HepG2 (cell line): ENCODE data around the gene PRR30. TPM values are rescaled to one million over a fixed set of nuclear protein-coding genes. Genes with fewer than 3 reads are reported as not detected.

Experiments used
- CBX1 ChIP-seq: IDR thresholded peaks from one replicate; pipeline ENCODE4 v1.6.1; 2016; ENCODE audit warnings: antibody characterized with exemption, low read depth
- ELF1 ChIP-seq: sonication (generic); formaldehyde crosslinking; IDR thresholded peaks from 2 replicates; pipeline ENCODE4 v1.4.0; 2020; ENCODE audit warnings: missing genetic modification reagents
- KAT2B ChIP-seq: fragments of 150-350 bp; IDR thresholded peaks from 2 replicates; pipeline ENCODE4 v1.6.1; 2014; ENCODE audit warnings: low read depth, low read length, borderline replicate concordance
- KDM2A ChIP-seq: sonication (generic); formaldehyde crosslinking; IDR thresholded peaks from 2 replicates; pipeline ENCODE4 v1.4.0; 2020; ENCODE audit warnings: low read depth, missing genetic modification reagents, borderline replicate concordance
- KLF13 ChIP-seq: sonication (generic); formaldehyde crosslinking; IDR thresholded peaks from 2 replicates; pipeline ENCODE4 v1.4.0; 2020; ENCODE audit warnings: mild to moderate bottlenecking, missing genetic modification reagents
- NFE2L1 ChIP-seq: sonication (generic); formaldehyde crosslinking; IDR thresholded peaks from 2 replicates; pipeline ENCODE4 v1.4.0; 2020; ENCODE audit warnings: missing genetic modification reagents, mild to moderate bottlenecking, borderline replicate concordance
- SP2 ChIP-seq: sonication (generic); formaldehyde crosslinking; IDR thresholded peaks from 2 replicates; pipeline ENCODE4 v1.5.1; 2020; ENCODE audit warnings: mild to moderate bottlenecking, missing genetic modification reagents
- ZNF547 ChIP-seq: sonication (generic); formaldehyde crosslinking; IDR thresholded peaks from 2 replicates; pipeline ENCODE4 v1.5.1; 2020; ENCODE audit warnings: mild to moderate bottlenecking, missing genetic modification reagents
- ZNF549 ChIP-seq: sonication (generic); formaldehyde crosslinking; IDR thresholded peaks from 2 replicates; pipeline ENCODE4 v1.5.0; 2020; ENCODE audit warnings: missing genetic modification reagents
- polyA plus RNA-seq, 8 experiments: library from polyadenylated mRNA; depleted of rRNA in 3 of 8; stranded (reverse) in 7 of 8; unstranded in 1 of 8; fragments of >200 nt; fragmentation: Illumina TruSeq in 4 of 8; extraction: Trizol in 4 of 8; gene quantifications; 2 replicates each; pipeline versions ENCODE4 v1.2.1 to v1.2.3, GENCODE V29; 2011 to 2016; ENCODE audit warnings: low read depth in 4 of 8, missing spikeins in 1 of 8, mixed read lengths in 1 of 8; ENCODE audit not compliant: insufficient read depth in 1 of 8
- total RNA-seq, 5 experiments: library from RNA; depleted of rRNA; stranded (reverse); fragments of >200 nt; fragmentation: Illumina TruSeq; extraction: Trizol; gene quantifications; 2 replicates each; pipeline ENCODE4 v1.2.3, GENCODE V29; 2016; ENCODE audit warnings: low read depth in 1 of 5
- TF ChIP-seq, protein P1 (sequence below): sonication (generic); formaldehyde crosslinking; IDR thresholded peaks from 2 replicates; pipeline ENCODE4 v1.5.1; 2020; ENCODE audit warnings: missing genetic modification reagents, mild to moderate bottlenecking, borderline replicate concordance
- TF ChIP-seq, protein P2 (sequence below): sonication (generic); formaldehyde crosslinking; IDR thresholded peaks from 2 replicates; pipeline ENCODE4 v1.4.0; 2020; ENCODE audit warnings: missing genetic modification reagents
- TF ChIP-seq, protein P3 (sequence below): sonication (generic); formaldehyde crosslinking; IDR thresholded peaks from 2 replicates; pipeline ENCODE4 v1.5.0; 2020; ENCODE audit warnings: mild to moderate bottlenecking, missing genetic modification reagents, borderline replicate concordance

The PRR30 gene
- total and polyA plus RNA-seq, 2 of the 13 experiments (the other 11 are each of a cell fraction or from before 2014, with no cell fraction given) = not detected

DNA sequence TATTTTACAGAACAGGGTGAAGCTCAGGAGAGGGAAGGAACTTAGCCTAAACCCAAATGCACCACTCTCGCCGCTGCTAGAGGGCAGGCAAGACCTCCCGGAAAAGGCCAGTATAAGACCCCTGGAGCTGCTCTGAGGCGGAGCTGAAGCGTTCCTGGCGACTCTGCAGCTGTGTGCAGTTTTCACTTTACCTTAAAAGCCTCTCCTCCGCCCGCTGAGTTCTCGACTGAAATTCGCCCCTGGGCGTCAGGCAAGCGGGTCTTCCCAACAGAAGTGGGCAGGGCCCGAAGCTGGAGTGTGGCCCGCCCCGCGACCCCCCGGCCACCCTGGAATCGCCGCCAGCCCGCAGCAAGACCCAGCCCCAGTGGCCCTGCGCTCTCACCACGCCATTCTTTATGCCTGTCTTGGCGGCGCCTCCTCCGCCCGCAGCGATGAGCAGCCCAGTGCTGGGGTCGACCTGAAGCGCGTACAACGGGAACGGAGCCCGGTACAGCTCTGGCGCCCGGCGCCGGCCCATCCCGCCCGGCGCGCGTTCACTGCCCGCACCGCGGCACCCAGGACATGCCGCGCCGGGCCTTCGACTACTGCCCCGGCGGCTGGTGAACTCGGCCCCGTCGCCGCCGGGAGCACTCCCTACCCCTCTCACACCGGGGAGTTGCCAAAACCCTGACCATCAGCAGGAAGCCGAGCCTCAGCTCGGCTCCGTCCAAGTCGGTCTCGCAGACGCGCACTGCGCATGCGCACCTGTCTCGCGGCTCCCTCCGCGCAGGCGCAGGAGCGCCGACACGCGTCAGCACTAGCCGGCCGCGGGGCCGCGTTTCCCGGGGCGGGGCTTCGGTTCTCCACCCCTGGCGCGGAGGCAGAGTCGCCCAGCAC, 5.1 kb downstream of the PRR30 start, which contains the start of gene PREB (continued):
- no peak for TF ChIP-seq SP2
- no peak for TF ChIP-seq KLF13 (CRISPR knock-in tag)
- no peak; the same call in 1 of the 2 replicates for TF ChIP-seq ZNF547 (CRISPR knock-in tag)
- TF ChIP-seq KDM2A (CRISPR knock-in tag) = peak; percentile 65
- TF ChIP-seq, protein P1, sequence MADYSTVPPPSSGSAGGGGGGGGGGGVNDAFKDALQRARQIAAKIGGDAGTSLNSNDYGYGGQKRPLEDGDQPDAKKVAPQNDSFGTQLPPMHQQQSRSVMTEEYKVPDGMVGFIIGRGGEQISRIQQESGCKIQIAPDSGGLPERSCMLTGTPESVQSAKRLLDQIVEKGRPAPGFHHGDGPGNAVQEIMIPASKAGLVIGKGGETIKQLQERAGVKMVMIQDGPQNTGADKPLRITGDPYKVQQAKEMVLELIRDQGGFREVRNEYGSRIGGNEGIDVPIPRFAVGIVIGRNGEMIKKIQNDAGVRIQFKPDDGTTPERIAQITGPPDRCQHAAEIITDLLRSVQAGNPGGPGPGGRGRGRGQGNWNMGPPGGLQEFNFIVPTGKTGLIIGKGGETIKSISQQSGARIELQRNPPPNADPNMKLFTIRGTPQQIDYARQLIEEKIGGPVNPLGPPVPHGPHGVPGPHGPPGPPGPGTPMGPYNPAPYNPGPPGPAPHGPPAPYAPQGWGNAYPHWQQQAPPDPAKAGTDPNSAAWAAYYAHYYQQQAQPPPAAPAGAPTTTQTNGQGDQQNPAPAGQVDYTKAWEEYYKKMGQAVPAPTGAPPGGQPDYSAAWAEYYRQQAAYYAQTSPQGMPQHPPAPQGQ (CRISPR knock-in tag) = no peak
- TF ChIP-seq, protein P2, sequence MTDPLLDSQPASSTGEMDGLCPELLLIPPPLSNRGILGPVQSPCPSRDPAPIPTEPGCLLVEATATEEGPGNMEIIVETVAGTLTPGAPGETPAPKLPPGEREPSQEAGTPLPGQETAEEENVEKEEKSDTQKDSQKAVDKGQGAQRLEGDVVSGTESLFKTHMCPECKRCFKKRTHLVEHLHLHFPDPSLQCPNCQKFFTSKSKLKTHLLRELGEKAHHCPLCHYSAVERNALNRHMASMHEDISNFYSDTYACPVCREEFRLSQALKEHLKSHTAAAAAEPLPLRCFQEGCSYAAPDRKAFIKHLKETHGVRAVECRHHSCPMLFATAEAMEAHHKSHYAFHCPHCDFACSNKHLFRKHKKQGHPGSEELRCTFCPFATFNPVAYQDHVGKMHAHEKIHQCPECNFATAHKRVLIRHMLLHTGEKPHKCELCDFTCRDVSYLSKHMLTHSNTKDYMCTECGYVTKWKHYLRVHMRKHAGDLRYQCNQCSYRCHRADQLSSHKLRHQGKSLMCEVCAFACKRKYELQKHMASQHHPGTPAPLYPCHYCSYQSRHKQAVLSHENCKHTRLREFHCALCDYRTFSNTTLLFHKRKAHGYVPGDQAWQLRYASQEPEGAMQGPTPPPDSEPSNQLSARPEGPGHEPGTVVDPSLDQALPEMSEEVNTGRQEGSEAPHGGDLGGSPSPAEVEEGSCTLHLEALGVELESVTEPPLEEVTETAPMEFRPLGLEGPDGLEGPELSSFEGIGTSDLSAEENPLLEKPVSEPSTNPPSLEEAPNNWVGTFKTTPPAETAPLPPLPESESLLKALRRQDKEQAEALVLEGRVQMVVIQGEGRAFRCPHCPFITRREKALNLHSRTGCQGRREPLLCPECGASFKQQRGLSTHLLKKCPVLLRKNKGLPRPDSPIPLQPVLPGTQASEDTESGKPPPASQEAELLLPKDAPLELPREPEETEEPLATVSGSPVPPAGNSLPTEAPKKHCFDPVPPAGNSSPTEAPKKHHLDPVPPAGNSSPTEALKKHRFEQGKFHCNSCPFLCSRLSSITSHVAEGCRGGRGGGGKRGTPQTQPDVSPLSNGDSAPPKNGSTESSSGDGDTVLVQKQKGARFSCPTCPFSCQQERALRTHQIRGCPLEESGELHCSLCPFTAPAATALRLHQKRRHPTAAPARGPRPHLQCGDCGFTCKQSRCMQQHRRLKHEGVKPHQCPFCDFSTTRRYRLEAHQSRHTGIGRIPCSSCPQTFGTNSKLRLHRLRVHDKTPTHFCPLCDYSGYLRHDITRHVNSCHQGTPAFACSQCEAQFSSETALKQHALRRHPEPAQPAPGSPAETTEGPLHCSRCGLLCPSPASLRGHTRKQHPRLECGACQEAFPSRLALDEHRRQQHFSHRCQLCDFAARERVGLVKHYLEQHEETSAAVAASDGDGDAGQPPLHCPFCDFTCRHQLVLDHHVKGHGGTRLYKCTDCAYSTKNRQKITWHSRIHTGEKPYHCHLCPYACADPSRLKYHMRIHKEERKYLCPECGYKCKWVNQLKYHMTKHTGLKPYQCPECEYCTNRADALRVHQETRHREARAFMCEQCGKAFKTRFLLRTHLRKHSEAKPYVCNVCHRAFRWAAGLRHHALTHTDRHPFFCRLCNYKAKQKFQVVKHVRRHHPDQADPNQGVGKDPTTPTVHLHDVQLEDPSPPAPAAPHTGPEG (CRISPR knock-in tag) = peak; percentile 85
- TF ChIP-seq, protein P3, sequence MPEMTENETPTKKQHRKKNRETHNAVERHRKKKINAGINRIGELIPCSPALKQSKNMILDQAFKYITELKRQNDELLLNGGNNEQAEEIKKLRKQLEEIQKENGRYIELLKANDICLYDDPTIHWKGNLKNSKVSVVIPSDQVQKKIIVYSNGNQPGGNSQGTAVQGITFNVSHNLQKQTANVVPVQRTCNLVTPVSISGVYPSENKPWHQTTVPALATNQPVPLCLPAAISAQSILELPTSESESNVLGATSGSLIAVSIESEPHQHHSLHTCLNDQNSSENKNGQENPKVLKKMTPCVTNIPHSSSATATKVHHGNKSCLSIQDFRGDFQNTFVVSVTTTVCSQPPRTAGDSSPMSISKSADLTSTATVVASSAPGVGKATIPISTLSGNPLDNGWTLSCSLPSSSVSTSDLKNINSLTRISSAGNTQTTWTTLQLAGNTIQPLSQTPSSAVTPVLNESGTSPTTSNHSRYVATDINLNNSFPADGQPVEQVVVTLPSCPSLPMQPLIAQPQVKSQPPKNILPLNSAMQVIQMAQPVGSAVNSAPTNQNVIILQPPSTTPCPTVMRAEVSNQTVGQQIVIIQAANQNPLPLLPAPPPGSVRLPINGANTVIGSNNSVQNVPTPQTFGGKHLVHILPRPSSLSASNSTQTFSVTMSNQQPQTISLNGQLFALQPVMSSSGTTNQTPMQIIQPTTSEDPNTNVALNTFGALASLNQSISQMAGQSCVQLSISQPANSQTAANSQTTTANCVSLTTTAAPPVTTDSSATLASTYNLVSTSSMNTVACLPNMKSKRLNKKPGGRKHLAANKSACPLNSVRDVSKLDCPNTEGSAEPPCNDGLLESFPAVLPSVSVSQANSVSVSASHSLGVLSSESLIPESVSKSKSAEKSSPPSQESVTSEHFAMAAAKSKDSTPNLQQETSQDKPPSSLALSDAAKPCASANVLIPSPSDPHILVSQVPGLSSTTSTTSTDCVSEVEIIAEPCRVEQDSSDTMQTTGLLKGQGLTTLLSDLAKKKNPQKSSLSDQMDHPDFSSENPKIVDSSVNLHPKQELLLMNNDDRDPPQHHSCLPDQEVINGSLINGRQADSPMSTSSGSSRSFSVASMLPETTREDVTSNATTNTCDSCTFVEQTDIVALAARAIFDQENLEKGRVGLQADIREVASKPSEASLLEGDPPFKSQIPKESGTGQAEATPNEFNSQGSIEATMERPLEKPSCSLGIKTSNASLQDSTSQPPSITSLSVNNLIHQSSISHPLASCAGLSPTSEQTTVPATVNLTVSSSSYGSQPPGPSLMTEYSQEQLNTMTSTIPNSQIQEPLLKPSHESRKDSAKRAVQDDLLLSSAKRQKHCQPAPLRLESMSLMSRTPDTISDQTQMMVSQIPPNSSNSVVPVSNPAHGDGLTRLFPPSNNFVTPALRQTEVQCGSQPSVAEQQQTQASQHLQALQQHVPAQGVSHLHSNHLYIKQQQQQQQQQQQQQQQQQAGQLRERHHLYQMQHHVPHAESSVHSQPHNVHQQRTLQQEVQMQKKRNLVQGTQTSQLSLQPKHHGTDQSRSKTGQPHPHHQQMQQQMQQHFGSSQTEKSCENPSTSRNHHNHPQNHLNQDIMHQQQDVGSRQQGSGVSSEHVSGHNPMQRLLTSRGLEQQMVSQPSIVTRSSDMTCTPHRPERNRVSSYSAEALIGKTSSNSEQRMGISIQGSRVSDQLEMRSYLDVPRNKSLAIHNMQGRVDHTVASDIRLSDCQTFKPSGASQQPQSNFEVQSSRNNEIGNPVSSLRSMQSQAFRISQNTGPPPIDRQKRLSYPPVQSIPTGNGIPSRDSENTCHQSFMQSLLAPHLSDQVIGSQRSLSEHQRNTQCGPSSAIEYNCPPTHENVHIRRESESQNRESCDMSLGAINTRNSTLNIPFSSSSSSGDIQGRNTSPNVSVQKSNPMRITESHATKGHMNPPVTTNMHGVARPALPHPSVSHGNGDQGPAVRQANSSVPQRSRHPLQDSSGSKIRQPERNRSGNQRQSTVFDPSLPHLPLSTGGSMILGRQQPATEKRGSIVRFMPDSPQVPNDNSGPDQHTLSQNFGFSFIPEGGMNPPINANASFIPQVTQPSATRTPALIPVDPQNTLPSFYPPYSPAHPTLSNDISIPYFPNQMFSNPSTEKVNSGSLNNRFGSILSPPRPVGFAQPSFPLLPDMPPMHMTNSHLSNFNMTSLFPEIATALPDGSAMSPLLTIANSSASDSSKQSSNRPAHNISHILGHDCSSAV = 0 out of 2 replicates have a peak, but pooled peaks have one; percentile 51
- TF ChIP-seq NFE2L1 (CRISPR knock-in tag) = no peak
- no peak for TF ChIP-seq ELF1 (CRISPR knock-in tag)
- TF ChIP-seq ZNF549 = no peak
- TF ChIP-seq CBX1 = no peak
- no peak for TF ChIP-seq KAT2B
